ENCODE measurements around the gene XRN1. TPM values are rescaled to one million over a fixed set of nuclear protein-coding genes. Genes with fewer than 3 reads are reported as not detected.

XRN1 gene
- total RNA-seq, 2 experiments from 2014 or later = 85.7 to 97.6 TPM

GRCh38 chr3:142281474-142281873 lies 166.4 kb downstream of the XRN1 start:
- ChIA-PET POLR2A (no interaction called here), CTCF (no interaction called here)
- H3K4me3 Mint-ChIP-seq = no peak overlapping the region
- Histone ChIP-seq H3K9me3 (ENCODE audit: control insufficient read depth in 1 of 2, insufficient read depth in 1 of 2, low read length in 2 of 2) (no peaks in the 10 kb centered on the region), H3K27me3 (ENCODE audit: control insufficient read depth in 1 of 2, insufficient read depth in 2 of 2, low read length in 2 of 2) (no peaks in the 10 kb centered on the region), H3K4me3 (ENCODE audit: low read length) (no peak overlapping the region), H3K4me1 (ENCODE audit: insufficient read depth, low read length) (peaks cover 12% of the 10 kb centered on the region), H3K36me3 (ENCODE audit: insufficient read depth, low read length) (no peaks in the 10 kb centered on the region), H3K27ac (ENCODE audit: low read depth in 1 of 2, low read length in 2 of 2) (no peak overlapping the region)
- H3K36me3 Mint-ChIP-seq (ENCODE audit: low read depth) = no peaks in the 10 kb centered on the region
- TF ChIP-seq CTCF (IDR thresholded peaks at IDR 0.05) = no peak
- no peaks in the 10 kb centered on the region for H3K27me3 Mint-ChIP-seq
- H3K9me3 Mint-ChIP-seq = no peaks in the 10 kb centered on the region
- intact Hi-C loops (cut with DNase I, micrococcal nuclease) = loop anchor here in 1 of 2 experiments (5.0 to 10.0 kb wide), 2 partner anchors 319 to 827 kb away; no protein-coding TSS in a partner anchor
- no peaks in the 10 kb centered on the region for H3K4me1 Mint-ChIP-seq (ENCODE audit: low read depth)
- DNase-seq (no peak), ATAC-seq (ENCODE audit: poor library complexity) (no peak)
- no peak overlapping the region for H3K27ac Mint-ChIP-seq

- no peaks in the 10 kb centered on the region for H3K27me3 Mint-ChIP-seq
- Histone ChIP-seq H3K4me1 (ENCODE audit: insufficient read depth, low read length) (peaks cover 12% of the 10 kb centered on the region), H3K27ac (ENCODE audit: low read depth in 1 of 2, low read length in 2 of 2) (no peak overlapping the region), H3K36me3 (ENCODE audit: insufficient read depth, low read length) (no peaks in the 10 kb centered on the region), H3K4me3 (ENCODE audit: low read length) (no peak overlapping the region), H3K27me3 (ENCODE audit: control insufficient read depth in 1 of 2, insufficient read depth in 2 of 2, low read length in 2 of 2) (no peaks in the 10 kb centered on the region), H3K9me3 (ENCODE audit: control insufficient read depth in 1 of 2, insufficient read depth in 1 of 2, low read length in 2 of 2) (no peaks in the 10 kb centered on the region)
- intact Hi-C loops (cut with DNase I, micrococcal nuclease) = loop anchor here (1.0 to 10.0 kb wide), 7 partner anchors 154 to 825 kb away; partner anchors contain the start of gene RNF7 (in 1 of the 2)
- no peak overlapping the region for H3K27ac Mint-ChIP-seq
- no peaks in the 10 kb centered on the region for H3K9me3 Mint-ChIP-seq
- ATAC-seq (ENCODE audit: poor library complexity) (peak; percentile 80), DNase-seq (peak in 12 of 14 experiments; percentile 1 to 80 (median 18))
- TF ChIP-seq CTCF (IDR thresholded peaks at IDR 0.05) = peak; percentile 77
- H3K4me3 Mint-ChIP-seq = no peak overlapping the region
- no peaks in the 10 kb centered on the region for H3K4me1 Mint-ChIP-seq (ENCODE audit: low read depth)
- ChIA-PET POLR2A (interaction anchor here (1.0 kb wide), 1 partner anchor 155 kb away, joined by 3 read pairs; no protein-coding TSS in a partner anchor), CTCF (interaction anchor here (0.7 to 1.5 kb wide), 4 partner anchors 10 to 578 kb away, joined by 3 to 4 read pairs (median 3); no protein-coding TSS in a partner anchor)
- no peaks in the 10 kb centered on the region for H3K36me3 Mint-ChIP-seq (ENCODE audit: low read depth)
Measured at GRCh38 chr3:142279965-142280590, 167.8 kb downstream of the XRN1 start.

GRCh38 chr3:142278451-142278850 lies 169.4 kb downstream of the XRN1 start:
- no peak overlapping the region for H3K4me3 Mint-ChIP-seq
- no peak overlapping the region for H3K27ac ChIP-seq (ENCODE audit: low read depth in 1 of 2, low read length in 2 of 2)
- H3K4me1 Mint-ChIP-seq (ENCODE audit: low read depth) = no peaks in the 10 kb centered on the region
- TF ChIP-seq CTCF (IDR thresholded peaks at IDR 0.05) = no peak
- peaks cover 12% of the 10 kb centered on the region for H3K4me1 ChIP-seq (ENCODE audit: insufficient read depth, low read length)
- no peaks in the 10 kb centered on the region for H3K9me3 Mint-ChIP-seq
- no peak overlapping the region for H3K27ac Mint-ChIP-seq
- DNase-seq (no peak), ATAC-seq (ENCODE audit: poor library complexity) (no peak)
- H3K9me3 ChIP-seq (ENCODE audit: control insufficient read depth in 1 of 2, insufficient read depth in 1 of 2, low read length in 2 of 2) = no peaks in the 10 kb centered on the region
- no peaks in the 10 kb centered on the region for H3K36me3 Mint-ChIP-seq (ENCODE audit: low read depth)
- intact Hi-C loops (cut with DNase I, micrococcal nuclease) = loop anchor here in 1 of 2 experiments (5.0 to 10.0 kb wide), 3 partner anchors 541 to 816 kb away; partner anchors contain the start of gene RNF7
- H3K4me3 ChIP-seq (ENCODE audit: low read length) = no peak overlapping the region
- no peaks in the 10 kb centered on the region for H3K27me3 Mint-ChIP-seq
- H3K36me3 ChIP-seq (ENCODE audit: insufficient read depth, low read length) = no peaks in the 10 kb centered on the region
- H3K27me3 ChIP-seq (ENCODE audit: control insufficient read depth in 1 of 2, insufficient read depth in 2 of 2, low read length in 2 of 2) = no peaks in the 10 kb centered on the region
- POLR2A ChIA-PET = no interaction called here
- CTCF ChIA-PET = no interaction called here
